HG03460 (cell line): ENCODE results near the gene C16orf96.

ENCODE experiments used
- ATAC-seq: cut with Tn5 transposase; IDR thresholded peaks from one replicate; pipeline ENCODE4 v1.9.1; 2021; ENCODE audit not compliant: unreplicated experiment

Gene C16orf96

DNA sequence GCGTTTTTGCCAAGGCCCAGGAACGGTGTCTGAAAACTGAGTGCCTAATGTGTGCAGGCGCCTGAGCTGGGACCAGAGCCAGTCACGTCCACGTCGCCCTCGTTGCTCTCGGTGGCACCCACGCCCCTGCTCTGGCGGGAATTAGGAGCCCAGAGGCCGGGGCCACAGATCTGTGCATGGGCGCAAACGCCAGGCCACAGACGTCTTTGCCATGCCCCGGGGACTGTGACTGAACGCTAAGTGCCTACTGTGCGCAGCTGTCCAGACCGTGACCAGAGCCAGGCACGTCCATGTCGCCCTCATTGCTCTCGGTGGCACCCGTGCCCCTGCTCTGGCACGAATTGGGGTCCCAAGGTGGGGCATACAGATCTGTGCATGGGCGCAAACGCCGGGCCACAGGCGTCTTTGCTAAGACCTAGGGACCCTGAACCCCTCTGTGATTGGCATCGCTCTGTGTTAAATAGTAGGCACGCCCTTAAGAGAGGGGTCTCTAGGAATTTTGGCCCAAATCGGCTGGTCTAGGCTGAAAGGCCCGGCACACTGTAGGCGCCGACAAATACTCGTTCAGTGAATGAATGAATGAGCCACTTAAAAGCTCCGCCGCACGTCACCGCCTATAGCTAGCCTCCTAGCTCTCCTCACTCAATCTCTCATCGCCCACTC is 59.4 kb downstream of the C16orf96 start:
- no peak for ATAC-seq

DNA sequence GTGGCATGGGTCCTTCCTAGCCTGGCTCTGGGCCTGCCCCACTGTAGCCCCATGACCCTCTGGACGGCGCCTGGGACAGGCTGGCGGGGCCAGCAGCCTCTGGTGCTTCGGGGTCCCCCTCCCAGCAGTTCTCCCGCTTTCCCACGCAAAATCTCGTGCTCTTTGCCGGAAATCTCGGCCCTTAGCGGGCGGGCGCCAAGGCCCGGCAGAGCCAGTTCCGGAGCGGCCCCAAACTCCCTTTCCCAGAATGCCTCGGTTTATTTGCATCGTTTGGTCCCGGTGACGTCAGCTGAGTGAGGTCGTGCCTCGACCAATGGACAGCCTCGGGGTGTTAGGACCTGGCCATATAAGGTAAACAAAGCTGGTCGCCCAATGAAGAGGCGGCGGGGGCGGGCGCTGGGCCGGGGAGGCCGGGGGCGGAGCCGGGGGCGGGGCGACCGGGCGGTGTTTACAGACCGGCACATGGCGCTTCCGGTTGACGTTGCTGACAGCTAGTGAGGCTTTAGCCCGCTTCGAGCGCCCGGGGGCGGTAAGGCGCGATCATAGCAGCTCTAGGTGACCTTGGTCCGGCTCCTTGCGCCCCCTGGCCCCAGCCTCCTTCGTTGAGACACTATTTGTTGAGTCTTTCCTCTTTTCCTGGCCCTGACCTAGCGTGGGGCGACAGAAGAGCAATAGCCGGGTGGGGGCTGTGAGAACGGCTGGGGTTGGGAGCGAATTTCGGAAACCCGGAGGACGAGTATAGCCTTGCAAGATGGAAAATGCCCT is 60.1 kb downstream of the C16orf96 start:
- peak; percentile 71 for ATAC-seq

DNA sequence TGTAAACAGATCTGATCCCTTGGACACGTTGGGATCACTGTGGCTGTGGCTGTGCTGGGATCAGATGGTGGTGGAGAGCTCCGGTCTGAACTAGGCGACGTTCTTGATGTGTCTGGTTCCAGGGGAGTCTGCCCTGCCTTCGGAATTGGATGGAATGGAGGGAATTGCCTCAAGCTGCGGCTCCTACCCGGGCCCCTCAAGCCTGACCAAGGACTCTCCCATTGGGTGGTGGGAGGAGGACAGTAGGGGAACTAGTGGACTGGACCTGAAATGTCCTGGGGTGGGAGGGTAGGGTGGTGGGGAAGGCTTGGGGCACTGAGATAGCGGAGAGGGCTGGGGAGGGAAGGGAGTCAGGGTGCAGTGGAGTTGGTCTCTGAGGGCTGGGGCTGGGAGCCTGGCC is 61.7 kb downstream of the C16orf96 start:
- no peak for ATAC-seq

DNA sequence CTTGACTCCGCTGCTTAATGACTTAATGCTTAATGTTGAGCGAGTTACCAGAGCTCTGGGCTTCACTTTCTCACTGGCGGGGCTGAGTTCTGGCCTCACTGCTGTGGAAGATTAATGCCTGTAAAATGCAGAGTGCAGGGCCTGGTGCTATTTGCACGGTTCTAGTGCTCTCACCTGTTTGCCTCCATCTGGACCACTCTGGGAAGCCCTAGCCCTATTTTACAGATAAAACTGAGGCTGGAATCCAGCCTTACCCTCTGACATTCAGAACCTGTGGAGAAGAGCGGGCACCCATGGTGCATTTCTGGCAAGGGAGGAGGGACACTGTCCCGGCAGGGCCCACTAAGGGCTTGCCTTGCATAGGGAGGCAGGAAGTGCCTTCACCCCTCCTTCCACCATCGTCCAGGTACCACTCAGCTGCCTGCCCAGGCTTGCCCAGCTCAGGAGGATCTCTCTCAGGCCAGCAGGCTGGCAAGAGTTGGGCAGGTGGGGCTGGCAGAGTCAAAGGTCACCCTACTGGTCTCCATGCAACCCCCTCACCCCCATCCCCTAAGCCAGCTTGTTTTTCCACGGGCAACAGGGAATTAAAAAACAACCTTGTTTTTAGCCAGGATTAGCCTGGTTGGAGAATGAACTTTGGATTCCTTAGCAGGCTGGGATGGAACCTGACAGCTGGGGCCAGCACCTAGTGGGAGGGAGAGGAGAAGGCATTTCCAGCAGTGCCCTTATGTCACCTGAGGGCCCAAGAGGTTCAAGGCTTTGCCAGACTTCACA is 62.7 kb downstream of the C16orf96 start:
- no peak for ATAC-seq

DNA sequence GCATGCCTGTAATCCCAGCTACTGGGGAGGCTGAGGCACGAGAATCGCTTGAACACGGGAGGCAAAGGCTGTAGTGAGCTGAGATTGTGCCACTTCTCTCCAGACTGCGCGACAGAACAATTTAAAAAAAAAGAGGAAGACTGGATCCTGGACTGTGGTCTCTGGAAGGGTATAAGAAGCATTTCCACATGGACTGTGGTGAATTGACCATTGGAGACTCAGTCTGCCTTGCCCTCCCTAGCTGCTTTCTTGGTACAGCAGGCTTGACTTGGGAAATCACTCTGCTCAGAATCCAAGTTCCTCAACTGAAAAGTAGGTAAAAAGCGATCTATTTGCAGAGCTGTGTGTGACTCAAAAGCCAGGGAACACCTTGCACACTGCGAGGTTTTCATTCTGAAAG is 67.5 kb downstream of the C16orf96 start:
- no peak for ATAC-seq

DNA sequence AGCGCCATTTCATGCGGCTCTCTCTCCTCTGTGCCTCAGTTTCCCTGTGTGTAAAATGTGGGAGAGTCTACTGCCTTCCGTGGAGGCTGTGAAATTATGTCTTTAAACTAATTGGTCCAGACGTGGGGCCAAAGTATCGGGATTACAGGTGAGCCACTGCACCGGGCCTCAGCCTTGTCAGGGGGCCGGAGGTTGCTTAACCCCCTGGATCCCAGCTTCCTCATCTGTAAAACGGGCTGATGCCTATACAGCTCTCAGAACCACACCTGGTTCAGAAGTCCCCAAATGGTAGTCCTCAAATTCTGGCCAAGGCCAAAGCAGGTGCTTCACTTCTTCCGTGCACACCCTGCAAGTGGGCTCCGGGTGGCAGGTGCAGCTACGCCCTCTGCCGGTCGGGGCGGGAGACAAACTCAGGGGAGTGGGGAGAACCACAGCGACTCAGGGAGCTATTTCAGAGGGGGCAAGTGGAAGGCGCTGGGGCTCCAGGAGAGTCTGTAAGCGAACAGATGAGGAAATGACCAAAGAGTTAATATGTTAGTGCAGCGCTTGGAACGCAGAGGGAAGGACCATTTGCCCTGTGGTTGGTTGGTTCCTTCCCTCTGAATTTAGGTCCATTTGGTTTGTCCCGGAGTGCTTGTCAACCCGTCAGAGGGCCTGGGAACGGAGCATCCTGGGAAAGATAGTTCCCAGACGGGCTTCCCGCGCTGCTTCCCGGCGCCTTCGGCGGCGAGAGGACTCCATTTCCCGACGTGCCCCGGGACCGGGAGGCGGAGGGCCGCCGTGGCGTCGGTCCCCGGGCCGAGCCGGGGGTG is 68.1 kb downstream of the C16orf96 start, which contains the start of gene MGRN1:
Gene MGRN1, plus strand, starts transcription at position 812 of the 812 bp plus-strand sequence. CDS start 135 bp downstream, outside the sequence.
- peak; percentile 68 for ATAC-seq

DNA sequence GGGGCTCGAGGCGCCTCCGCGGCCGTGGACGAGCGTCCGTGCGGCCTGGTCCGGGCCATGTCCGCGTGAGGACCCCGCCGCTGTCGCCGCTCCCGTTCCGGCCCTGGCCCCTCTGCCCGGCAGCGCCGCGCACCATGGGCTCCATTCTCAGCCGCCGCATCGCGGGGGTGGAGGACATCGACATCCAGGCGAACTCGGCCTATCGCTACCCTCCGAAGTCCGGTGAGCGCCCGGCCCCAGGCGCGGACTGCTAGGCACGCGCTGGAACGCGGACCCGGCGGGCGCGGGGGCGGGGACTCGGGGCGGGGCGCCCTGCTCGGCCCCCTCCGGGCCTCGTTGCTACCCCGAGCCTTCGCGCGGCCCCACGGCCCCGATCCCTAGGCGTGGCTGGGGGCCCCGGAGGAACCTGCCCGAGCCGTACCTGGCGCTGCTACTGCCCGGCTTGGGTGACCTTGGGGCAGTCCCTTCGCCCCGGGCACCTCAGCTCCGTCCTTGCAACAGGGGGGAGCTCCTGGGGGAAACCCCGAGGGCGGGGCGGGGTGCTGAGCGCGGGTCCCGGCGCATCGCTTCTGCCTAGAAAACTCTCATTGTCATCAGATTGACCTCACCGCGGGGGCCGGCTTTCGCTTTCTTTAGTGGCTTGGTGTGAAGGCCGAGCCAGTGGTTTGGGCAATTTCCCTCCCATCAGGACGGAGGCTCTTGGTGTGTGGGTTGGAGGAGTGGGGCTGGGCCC is 68.9 kb downstream of the C16orf96 start:
- ATAC-seq = peak; percentile 49

DNA sequence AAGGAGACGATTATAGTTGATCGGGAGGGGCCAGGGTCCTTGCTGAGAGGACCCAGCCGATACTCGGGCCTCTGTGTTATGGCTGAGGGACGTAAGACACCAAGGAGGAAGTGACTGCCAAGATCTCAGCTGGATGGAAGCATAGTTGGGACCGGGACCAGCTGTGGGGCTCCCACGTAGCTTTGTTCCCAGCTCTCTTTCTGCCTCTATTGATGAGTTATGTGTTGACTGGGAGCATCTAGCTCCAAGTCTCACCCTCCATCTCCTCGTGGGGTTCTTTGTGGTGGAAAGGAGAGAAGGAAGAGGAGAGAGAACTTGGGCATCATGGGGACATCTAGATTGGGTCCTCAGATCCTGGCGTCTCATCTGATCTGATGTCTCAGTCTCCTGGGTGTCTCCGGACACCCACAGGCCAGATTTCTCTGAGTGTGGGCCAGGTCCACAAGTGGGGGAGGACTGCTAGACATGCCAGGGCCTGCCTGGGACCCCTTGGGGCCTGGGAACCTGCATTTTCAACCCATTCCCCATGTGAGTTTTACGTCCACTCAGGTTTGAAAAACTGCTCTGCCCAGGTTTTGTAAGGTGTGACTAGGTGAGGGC is 69.5 kb downstream of the C16orf96 start:
- no peak for ATAC-seq

DNA sequence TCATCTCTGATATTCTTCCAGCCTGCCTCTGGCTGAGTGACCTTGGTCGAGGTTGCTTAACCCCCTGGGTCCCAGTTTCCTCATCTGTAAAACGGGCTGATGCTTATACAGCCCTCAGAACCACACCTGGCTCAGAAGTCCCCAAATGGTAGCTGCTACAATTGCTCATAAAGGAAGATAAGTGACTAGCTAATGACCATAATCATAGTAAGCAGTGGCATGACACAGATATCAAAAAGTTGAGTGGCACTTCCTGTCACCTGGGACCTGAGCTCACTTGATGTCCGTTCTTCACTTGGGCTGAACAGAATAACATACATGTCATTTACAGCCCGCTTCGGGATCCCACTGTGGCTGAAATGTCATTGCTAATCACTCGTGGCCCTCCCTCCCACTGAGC is 70.3 kb downstream of the C16orf96 start:
- no peak for ATAC-seq

DNA sequence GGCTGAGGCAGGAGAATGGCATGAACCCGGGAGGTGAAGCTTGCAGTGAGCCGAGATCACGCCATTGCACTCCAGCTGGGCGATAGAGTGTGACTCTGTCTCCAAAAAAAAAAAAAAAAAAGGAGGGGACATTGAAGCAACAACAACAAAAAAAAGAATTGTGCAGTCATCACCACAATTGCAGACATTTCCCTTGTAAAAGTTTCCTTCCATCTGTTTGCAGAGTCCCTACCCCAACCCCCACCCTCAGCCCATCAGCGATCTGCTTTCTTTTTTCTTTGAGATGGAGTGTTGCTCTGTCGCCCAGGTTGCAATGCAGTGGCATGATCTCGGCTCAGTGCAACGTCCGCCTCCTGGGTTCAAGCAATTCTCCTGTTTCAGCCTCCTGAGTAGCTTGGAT is 72.1 kb downstream of the C16orf96 start:
- ATAC-seq = no peak

DNA sequence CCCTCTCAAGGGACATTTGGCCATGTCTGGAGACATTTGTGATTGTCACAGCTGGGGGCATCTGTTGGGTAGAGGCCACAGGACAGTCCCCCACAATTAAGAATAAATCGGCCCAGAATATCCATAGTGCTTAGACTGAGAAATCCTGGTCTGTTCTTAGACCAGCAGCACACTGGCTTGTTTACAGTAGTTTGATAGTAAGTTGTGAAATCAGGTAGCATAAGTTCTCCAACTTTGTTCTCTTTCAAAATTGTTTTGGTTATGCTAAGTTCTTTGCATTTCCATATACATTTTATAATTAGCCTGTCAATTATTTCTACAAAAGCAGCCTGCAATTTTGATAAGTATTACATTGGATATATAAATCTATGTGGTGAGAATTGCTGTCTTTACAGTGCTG is 75.3 kb downstream of the C16orf96 start:
- ATAC-seq = no peak

DNA sequence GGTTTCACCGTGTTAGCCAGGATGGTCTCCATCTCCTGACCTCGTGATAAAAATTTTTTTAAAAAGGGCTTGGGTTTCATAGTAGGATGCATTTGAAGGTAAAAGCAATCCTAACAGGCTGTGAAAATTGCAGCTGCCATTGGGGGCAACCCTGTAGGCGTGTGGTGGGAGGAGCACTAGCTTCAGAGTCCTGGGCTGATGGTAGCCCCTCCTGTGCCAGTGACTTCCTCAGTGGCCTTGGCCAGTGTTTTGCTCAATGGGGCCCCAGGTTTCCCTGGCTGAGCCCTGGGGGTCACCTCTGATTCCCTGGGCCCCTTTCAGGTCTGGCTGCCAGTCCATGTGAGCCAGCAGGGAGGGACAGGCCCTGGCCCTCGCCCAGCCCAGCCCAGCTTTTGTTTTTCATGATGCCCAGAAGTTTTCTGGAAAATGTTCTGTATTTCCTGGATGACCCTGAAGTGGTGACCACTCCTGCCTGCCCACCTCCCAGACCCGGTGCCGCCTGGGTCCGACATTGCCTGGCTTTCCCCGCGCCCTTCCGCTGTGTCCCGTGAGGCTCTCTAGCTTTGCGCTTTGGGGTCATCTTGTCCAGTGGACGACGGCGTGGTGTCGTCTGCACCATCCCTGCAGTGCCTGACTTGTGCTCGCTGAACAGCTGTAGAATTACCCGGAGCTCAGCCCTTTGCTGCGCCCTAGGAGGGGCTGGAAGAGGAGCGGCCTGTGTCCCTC is 77.9 kb downstream of the C16orf96 start:
- ATAC-seq = no peak

DNA sequence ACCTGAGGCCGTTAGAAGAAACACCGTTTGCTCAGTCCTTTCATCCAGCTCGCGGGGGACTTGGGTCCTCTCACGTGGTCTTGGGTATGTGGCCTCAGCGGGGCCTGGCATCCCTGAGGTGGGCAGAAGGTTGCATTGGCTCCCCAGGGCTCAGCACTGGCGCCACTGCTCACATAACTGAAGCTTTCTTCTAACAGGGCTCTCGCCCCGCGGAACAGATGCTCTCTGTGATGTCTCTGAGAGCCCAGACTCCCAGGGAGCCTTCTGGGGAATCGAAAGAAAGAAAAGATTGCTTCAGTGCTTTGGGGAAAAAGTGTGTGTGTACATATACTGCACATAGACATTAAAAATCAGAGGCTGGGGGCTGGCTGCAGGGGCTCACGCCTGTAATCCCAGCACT is 78.6 kb downstream of the C16orf96 start:
- ATAC-seq = no peak

DNA sequence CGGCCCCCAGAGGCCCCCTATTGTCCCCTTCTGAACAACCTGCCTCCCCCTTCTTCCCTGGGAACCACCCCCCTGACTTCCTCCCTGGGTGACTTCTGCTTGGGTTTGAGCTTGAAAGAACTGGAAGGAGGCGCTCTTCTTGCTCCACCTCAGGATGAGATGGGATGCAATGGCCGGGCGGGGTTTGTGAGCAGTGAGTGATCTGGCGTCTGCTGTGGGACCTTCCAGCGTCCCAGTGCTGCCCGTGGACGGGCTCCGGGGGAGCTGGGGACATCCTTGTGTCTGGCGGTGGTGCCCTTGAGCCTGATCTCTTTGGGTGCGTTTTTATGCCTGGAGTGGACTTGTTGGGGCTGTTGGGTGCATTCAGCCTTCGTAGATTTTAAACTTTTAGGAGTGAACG is 80.1 kb downstream of the C16orf96 start:
- no peak for ATAC-seq

DNA sequence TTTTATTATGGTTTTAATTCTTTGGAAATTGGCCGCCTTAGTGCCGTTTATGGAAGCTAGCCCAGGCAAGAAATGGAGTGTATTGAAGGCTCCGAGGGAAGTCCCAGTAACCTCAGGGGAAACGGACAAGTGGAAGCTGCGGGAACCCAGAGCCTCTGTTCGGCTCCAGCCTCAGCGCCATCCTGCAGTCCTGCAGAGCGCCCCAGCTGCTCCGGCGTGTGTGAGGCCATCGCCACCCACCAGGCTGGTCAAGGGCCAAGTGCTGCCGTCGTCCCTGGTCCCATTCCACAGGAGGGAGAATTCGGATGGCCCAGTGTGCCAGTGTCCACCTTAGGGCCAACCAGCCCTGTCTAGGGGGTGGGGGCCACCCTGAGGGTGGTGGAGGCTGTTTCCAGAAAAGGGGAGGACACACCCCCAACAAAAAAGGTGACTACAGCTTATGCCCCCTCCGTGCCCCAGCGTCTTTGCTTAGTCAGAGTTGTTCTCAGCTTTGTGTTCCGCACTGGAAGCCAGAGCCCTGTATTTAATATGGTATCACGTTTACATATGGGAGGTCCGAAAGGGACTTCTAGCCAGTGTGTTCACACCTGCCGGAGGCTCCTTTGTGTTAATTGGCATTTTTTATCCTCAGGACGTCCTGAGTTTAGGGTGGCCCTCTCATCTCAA is 81.5 kb downstream of the C16orf96 start:
- no peak for ATAC-seq

DNA sequence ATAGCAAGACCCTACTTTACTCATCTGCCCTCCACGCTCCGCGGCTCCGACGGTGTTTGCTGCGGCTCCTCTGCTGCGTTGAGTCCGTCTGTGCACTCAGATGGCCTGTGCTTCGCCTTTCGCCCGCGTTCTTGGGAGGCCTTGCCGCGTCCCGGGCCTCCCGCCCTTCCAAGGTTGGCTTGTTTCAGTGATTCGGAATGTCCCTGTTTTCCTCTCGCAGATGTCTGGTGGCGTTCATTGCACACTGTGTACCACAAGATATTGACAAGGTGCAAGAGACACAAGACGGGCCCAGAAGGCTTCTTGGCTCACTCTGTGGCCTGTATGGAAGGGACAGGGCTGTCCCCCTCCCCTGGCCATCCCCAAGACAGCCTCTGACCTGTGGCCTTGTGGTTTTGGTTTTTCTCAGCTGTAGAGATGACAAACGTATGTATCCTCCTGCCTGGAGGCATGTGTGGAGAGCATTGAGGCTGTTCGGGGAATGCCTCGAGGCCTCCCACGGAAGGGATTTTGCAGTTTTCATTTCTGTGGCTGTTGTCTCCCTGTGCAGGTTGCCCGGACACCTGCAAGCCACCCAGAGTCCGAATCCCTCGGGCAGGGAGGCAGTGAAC is 83.9 kb downstream of the C16orf96 start:
- ATAC-seq = no peak

DNA sequence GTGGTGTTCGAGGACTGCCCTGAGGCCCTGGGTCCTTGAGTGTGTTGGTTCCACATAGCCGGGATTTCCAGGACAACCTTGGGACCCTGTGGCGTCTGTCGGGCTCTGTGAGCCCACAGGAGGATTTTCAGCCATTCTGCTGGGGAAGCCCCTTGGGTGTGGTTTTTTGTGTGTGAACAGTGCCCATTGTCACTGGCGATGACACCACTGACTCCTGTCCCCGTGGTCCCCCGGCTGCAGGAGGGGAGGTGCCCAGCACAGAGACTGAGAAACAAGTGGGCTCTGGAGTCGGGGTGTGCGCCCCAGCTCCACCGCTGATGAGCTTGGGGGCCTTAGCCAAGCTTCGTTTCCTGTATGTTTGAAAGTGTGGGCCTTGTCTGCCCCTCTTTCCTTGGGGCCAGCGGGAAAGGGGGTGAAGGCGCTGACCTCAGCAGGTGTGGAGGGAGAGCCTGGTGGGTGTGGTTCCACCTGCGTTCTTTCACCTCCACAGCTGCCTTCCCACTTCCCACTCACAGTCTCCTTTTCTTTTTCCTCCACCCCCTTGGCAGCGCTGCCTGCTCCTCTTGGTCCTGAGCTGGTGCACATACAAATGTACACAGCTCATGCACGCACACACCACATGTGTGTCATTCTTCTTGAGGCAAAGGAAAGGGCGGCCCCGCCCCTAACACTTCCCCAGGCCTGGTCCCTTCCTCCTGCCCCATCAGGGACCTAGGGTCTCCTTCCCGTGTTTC is 84.6 kb downstream of the C16orf96 start:
- ATAC-seq = no peak

DNA sequence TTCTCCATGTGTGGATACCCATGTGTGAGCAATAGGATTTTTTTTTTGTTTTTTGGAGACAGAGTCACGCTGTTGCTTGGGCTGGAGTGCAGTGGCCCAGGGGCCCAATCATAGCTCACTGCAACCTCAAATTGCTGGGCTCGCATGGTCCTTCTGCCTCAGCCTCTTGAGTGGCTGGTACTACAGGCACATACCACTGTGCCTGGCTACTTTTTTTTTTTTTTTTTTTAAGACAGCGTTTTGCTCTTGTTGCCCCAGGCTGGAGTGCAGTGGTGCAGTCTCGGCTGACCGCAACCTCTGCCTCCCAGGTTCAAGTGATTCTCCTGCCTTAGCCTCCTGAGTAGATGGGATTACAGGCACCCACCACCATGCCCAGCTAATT is 85.2 kb downstream of the C16orf96 start:
- no peak for ATAC-seq
